GM06990 (cell line): ENCODE measurements around the gene SNTB2.

Experiments
- DNase-seq: peaks from one replicate; pipeline ENCODE4 v3.0.0-alpha.2; 2011; ENCODE audit not compliant: insufficient read length; ENCODE audit errors: extremely low read depth
- H3K27me3 ChIP-seq: replicated peaks from 2 replicates; pipeline ENCODE4 v1.6.0; 2011; ENCODE audit warnings: low read length; ENCODE audit not compliant: control insufficient read depth, insufficient read depth
- H3K36me3 ChIP-seq: 2 replicates; pipeline ENCODE4 v1.5.1; 2011; ENCODE audit warnings: low read length; ENCODE audit not compliant: control insufficient read depth, insufficient read depth
- H3K4me3 ChIP-seq: replicated peaks from 2 replicates; pipeline ENCODE4 v1.5.1; 2011; ENCODE audit warnings: low read depth, mild to moderate bottlenecking, control low read depth, low read length
- CTCF ChIP-seq: IDR thresholded peaks from 2 replicates; pipeline ENCODE4 v1.5.1; 2011; ENCODE audit warnings: low read length, control low read depth, mild to moderate bottlenecking, inconsistent platforms; ENCODE audit not compliant: insufficient read depth, poor library complexity, severe bottlenecking

Gene SNTB2

GRCh38 chr16:69338557-69339288, 151.8 kb downstream of the SNTB2 start:
- DNase-seq = no peak
- peak overlapping the region; percentile 97 for H3K4me3 ChIP-seq
- H3K27me3 ChIP-seq = no peaks in the 10 kb centered on the region
- peaks cover 10% of the 10 kb centered on the region for H3K36me3 ChIP-seq
- TF ChIP-seq CTCF = no peak

- peak; percentile 76 for TF ChIP-seq CTCF
- Histone ChIP-seq H3K27me3 (no peaks in the 10 kb centered on the region), H3K36me3 (peaks cover 9% of the 10 kb centered on the region), H3K4me3 (peak within 1 kb of the TSS; percentile 97)
- peak; percentile 91 for DNase-seq
Observed at GRCh38 chr16:69339289-69340094, 152.5 kb downstream of the SNTB2 start, which contains the start of the genes COG8 and NIP7. Gene COG8, minus strand, starts transcription at chr16:69339564. Its CDS starts 12 bp downstream, at chr16:69339552. Gene NIP7, plus strand, starts transcription at chr16:69339772. Its CDS starts 58 bp downstream, at chr16:69339830.

- Histone ChIP-seq H3K36me3 (peaks cover 3% of the 10 kb centered on the region), H3K27me3 (no peaks in the 10 kb centered on the region), H3K4me3 (peak overlapping the region; percentile 97)
- TF ChIP-seq CTCF = no peak
- DNase-seq = no peak
Observed at GRCh38 chr16:69340095-69340644, 153.2 kb downstream of the SNTB2 start.

GRCh38 chr16:69344171-69344570, 157.2 kb downstream of the SNTB2 start:
- no peak for DNase-seq
- TF ChIP-seq CTCF = no peak
- Histone ChIP-seq H3K27me3 (no peaks in the 10 kb centered on the region), H3K4me3 (no peak overlapping the region), H3K36me3 (peaks cover 2% of the 10 kb centered on the region)

GRCh38 chr16:69345923-69346322, 159.0 kb downstream of the SNTB2 start:
- DNase-seq = no peak
- peaks cover 2% of the 10 kb centered on the region for H3K36me3 ChIP-seq
- no peak for TF ChIP-seq CTCF
- H3K4me3 ChIP-seq = no peak overlapping the region
- no peaks in the 10 kb centered on the region for H3K27me3 ChIP-seq
